Measurements from ENCODE around the gene POLE. TPM values are rescaled to one million over a fixed set of nuclear protein-coding genes. Genes with fewer than 3 reads are reported as not detected.
"Not testable (repeated sequence)": the region's sequence is repeated elsewhere in the genome, so short reads cannot be mapped to it uniquely, and the experiment has no call there.

The POLE gene
- total and polyA plus RNA-seq, 2 experiments from 2014 or later: 26.6 to 34.2 TPM

DNA sequence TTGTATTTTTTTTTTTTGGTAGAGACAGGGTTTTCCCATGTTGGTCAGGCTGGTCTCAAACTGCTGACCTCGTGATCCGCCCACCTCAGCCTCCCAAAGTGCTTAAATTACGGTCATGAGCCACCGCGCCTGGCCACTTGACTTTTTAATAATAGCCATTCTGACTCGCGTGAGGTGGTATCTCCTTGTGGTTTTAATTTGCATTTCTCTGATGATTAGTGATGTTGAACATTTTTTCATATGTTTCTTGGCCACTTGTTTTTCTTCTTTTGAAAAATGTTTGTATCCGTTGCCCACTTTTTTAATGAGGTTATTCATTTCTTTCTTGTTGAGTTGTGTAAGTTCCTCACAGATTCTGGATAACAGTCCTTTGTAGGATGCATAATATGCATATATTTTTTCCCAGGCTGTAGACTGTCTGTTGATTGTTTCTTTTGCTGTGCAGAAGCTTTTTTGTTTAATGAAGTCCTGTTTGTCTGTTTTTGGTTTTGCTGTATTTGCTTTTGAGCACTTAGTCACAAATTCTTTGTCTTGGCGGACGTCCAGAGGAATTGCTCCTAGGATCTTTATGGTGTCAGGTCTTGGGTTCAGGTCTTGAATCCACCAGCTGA lies 13.2 kb upstream of the POLE start:
- Histone ChIP-seq H3K27ac (no peak overlapping the region), H3K79me2 (no peaks in the 10 kb centered on the region), H3K4me1 (ENCODE audit: insufficient read depth) (no peaks in the 10 kb centered on the region), H3K27me3 (no peaks in the 10 kb centered on the region), H3K9me3 (ENCODE audit: low read depth) (no peaks in the 10 kb centered on the region), H3K9me2 (replicated peaks; ENCODE audit: insufficient read depth) (no peaks in the 10 kb centered on the region), H2AFZ (no peak overlapping the region), H4K20me1 (ENCODE audit: insufficient read depth, poor library complexity, severe bottlenecking) (no peaks in the 10 kb centered on the region), H3K36me3 (replicated peaks; ENCODE audit: insufficient read depth, low read depth) (no peaks in the 10 kb centered on the region), H3K4me2 (no peak overlapping the region), H3K4me3 (no peak overlapping the region)
- WGBS (ENCODE audit: low lambda C conversion rate, missing lambda C conversion rate): 99% methylated on average over 10 of the region's 10 CpGs
- no peak for DNase-seq (ENCODE audit: low spot score)
- TF ChIP-seq EZH2phosphoT487 (IDR thresholded peaks at IDR 0.05; ENCODE audit: low read depth, severe bottlenecking, unreplicated experiment): no peak
- TF ChIP-seq EZH2 (IDR thresholded peaks at IDR 0.05; ENCODE audit: borderline replicate concordance): no peak
- TF ChIP-seq, protein P1, sequence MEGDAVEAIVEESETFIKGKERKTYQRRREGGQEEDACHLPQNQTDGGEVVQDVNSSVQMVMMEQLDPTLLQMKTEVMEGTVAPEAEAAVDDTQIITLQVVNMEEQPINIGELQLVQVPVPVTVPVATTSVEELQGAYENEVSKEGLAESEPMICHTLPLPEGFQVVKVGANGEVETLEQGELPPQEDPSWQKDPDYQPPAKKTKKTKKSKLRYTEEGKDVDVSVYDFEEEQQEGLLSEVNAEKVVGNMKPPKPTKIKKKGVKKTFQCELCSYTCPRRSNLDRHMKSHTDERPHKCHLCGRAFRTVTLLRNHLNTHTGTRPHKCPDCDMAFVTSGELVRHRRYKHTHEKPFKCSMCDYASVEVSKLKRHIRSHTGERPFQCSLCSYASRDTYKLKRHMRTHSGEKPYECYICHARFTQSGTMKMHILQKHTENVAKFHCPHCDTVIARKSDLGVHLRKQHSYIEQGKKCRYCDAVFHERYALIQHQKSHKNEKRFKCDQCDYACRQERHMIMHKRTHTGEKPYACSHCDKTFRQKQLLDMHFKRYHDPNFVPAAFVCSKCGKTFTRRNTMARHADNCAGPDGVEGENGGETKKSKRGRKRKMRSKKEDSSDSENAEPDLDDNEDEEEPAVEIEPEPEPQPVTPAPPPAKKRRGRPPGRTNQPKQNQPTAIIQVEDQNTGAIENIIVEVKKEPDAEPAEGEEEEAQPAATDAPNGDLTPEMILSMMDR (IDR thresholded peaks at IDR 0.05; ENCODE audit: poor library complexity): no peak

DNA sequence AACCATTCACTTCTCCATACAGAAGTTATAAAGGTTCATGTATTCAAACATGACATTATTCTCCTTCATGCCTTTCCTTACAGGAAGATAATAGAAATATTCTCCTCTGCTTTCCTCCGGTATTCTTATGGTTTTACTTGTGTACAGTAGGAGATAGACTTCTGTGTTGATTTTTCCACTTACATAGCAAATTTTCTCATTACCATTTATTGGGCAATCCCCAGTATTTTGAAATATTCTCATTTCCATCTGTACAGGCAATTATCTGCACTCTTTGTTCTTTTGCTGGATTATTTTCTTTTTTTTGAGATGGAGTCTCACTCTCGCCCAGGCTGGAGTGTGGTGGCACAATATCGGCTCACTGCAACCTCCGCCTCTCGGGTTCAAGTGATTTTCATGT lies 11.2 kb upstream of the POLE start:
- Histone ChIP-seq H3K4me1 (ENCODE audit: insufficient read depth) (no peaks in the 10 kb centered on the region), H3K9me2 (replicated peaks; ENCODE audit: insufficient read depth) (no peaks in the 10 kb centered on the region), H3K27ac (no peak overlapping the region), H4K20me1 (ENCODE audit: insufficient read depth, poor library complexity, severe bottlenecking) (no peaks in the 10 kb centered on the region), H3K4me2 (no peak overlapping the region), H3K9me3 (ENCODE audit: low read depth) (no peaks in the 10 kb centered on the region), H3K36me3 (replicated peaks; ENCODE audit: insufficient read depth, low read depth) (no peaks in the 10 kb centered on the region), H3K79me2 (no peaks in the 10 kb centered on the region), H3K4me3 (no peak overlapping the region), H2AFZ (no peak overlapping the region), H3K27me3 (no peaks in the 10 kb centered on the region)
- DNase-seq (ENCODE audit: low spot score): no peak
- TF ChIP-seq EZH2 (IDR thresholded peaks at IDR 0.05; ENCODE audit: borderline replicate concordance) (no peak), EZH2phosphoT487 (IDR thresholded peaks at IDR 0.05; ENCODE audit: low read depth, severe bottlenecking, unreplicated experiment) (no peak)
- TF ChIP-seq, protein P1 (IDR thresholded peaks at IDR 0.05; ENCODE audit: poor library complexity): no peak
- WGBS (ENCODE audit: low lambda C conversion rate, missing lambda C conversion rate): 88% methylated on average over 5 of the region's 5 CpGs

DNA sequence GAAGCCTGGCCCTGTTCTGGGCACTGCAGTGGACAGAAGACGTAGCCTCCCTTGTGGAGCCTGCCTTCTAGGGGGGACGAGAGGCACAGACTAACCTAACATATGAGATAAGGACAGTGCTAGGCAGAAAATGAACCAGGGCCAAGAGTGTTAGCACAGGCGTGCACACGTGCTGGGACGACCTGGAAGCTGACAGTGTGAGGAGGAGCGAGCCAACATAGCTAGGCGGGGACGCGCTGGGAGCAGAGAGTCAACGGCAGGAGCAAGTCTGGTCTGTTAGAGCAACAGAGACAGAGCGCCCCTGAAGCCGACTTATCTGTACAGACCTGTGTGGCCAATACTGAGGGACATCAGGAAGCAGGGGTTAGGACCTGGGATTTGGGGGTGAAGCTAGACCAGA lies 8.3 kb upstream of the POLE start:
- 92% methylated on average over 12 of the region's 12 CpGs for WGBS (ENCODE audit: low lambda C conversion rate, missing lambda C conversion rate)

DNA sequence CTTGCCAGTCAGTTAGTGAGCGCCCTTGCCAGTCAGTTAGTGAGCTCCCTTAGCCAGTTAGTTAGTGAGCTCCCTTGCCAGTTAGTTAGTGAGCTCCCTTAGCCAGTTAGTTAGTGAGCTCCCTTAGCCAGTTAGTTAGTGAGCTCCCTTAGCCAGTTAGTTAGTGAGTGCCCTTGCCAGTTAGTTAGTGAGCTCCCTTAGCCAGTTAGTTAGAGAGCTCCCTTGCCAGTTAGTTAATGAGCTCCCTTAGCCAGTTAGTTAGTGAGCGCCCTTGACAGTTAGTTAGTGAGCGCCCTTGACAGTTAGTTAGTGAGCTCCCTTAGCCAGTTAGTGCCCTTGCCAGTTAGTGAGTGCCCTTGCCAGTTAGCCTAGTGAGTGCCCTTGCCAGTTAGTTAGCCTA lies 7.7 kb upstream of the POLE start:
- not testable (repeated sequence) for H3K27ac ChIP-seq; H3K4me1 ChIP-seq (ENCODE audit: insufficient read depth); H3K36me3 ChIP-seq (replicated peaks; ENCODE audit: insufficient read depth, low read depth); H3K9me2 ChIP-seq (replicated peaks; ENCODE audit: insufficient read depth); H3K4me2 ChIP-seq; H3K27me3 ChIP-seq; DNase-seq (ENCODE audit: low spot score); H3K4me3 ChIP-seq; H3K79me2 ChIP-seq; H3K9me3 ChIP-seq (ENCODE audit: low read depth); H2AFZ ChIP-seq; H4K20me1 ChIP-seq (ENCODE audit: insufficient read depth, poor library complexity, severe bottlenecking)
- WGBS (ENCODE audit: low lambda C conversion rate, missing lambda C conversion rate): 96% methylated on average over 3 of the region's 3 CpGs

More for the DNA sequence above, 8.3 kb upstream of the POLE start:
- Histone ChIP-seq H3K4me1 (ENCODE audit: insufficient read depth) (no peaks in the 10 kb centered on the region), H3K36me3 (replicated peaks; ENCODE audit: insufficient read depth, low read depth) (no peaks in the 10 kb centered on the region), H3K4me2 (no peak overlapping the region), H3K9me2 (replicated peaks; ENCODE audit: insufficient read depth) (no peaks in the 10 kb centered on the region), H3K79me2 (no peaks in the 10 kb centered on the region), H3K9me3 (ENCODE audit: low read depth) (no peaks in the 10 kb centered on the region), H3K27me3 (no peaks in the 10 kb centered on the region), H4K20me1 (ENCODE audit: insufficient read depth, poor library complexity, severe bottlenecking) (no peaks in the 10 kb centered on the region), H2AFZ (no peak overlapping the region), H3K4me3 (no peak overlapping the region), H3K27ac (no peak overlapping the region)
- no peak for DNase-seq (ENCODE audit: low spot score)
- TF ChIP-seq EZH2 (IDR thresholded peaks at IDR 0.05; ENCODE audit: borderline replicate concordance) (no peak), EZH2phosphoT487 (IDR thresholded peaks at IDR 0.05; ENCODE audit: low read depth, severe bottlenecking, unreplicated experiment) (no peak)
- TF ChIP-seq, protein P1 (IDR thresholded peaks at IDR 0.05; ENCODE audit: poor library complexity): no peak

DNA sequence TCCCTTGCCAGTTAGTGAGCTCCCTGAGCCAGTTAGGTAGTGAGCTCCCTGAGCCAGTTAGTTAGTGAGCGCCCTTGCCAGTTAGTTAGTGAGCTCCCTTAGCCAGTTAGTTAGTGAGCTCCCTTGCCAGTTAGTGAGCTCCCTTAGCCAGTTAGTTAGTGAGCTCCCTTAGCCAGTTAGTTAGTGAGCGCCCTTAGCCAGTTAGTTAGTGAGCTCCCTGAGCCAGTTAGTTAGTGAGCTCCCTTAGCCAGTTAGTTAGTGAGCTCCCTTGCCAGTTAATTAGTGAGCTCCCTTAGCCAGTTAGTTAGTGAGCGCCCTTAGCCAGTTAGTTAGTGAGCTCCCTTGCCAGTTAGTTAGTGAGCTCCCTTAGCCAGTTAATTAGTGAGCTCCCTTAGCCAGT lies 4.9 kb upstream of the POLE start:
- H3K27ac ChIP-seq; H2AFZ ChIP-seq; H3K36me3 ChIP-seq (replicated peaks; ENCODE audit: insufficient read depth, low read depth); H3K9me3 ChIP-seq (ENCODE audit: low read depth); H3K4me3 ChIP-seq; H3K27me3 ChIP-seq; H3K9me2 ChIP-seq (replicated peaks; ENCODE audit: insufficient read depth); H3K79me2 ChIP-seq; H4K20me1 ChIP-seq (ENCODE audit: insufficient read depth, poor library complexity, severe bottlenecking); H3K4me2 ChIP-seq; DNase-seq (ENCODE audit: low spot score); H3K4me1 ChIP-seq (ENCODE audit: insufficient read depth): not testable (repeated sequence)
- WGBS (ENCODE audit: low lambda C conversion rate, missing lambda C conversion rate): 93% methylated on average over 3 of the region's 3 CpGs

All from hepatocyte (in vitro differentiated cells).